Keratinocyte (primary cell): ENCODE results near the gene KANSL1. TPM values are rescaled to one million over a fixed set of nuclear protein-coding genes. Genes with fewer than 3 reads are reported as not detected.

Experiments used
- DNase-seq: peaks from one replicate; pipeline ENCODE4 v3.0.0-alpha.2; 2011; ENCODE audit warnings: low read depth, missing footprints, low spot score
- FAIRE-seq: peaks from 2 replicates; lab custom pipeline; 2011; peaks lifted over from hg19 to GRCh38; lab: Jason Lieb, UNC
- H2AFZ ChIP-seq: 2 replicates; pipeline ENCODE4 v1.6.0; 2012; ENCODE audit warnings: low read length, control low read depth, inconsistent platforms; ENCODE audit not compliant: control insufficient read depth
- H3K27ac ChIP-seq: 2 replicates; pipeline ENCODE4 v1.5.1; 2011; ENCODE audit warnings: low read length; ENCODE audit not compliant: control insufficient read depth, insufficient read depth
- H3K27me3 ChIP-seq: 3 replicates; pipeline ENCODE4 v1.6.0; 2011; ENCODE audit warnings: low read length; ENCODE audit not compliant: control insufficient read depth, insufficient read depth; ENCODE audit errors: extremely low read depth
- H3K36me3 ChIP-seq, 2 experiments: 2 replicates in 1 of 2; 3 replicates in 1 of 2; pipeline ENCODE4 v1.5.1; 2011; ENCODE audit warnings: low read length in 2 of 2, mild to moderate bottlenecking in 1 of 2; ENCODE audit not compliant: control insufficient read depth in 2 of 2, insufficient read depth in 2 of 2; ENCODE audit errors: extremely low read depth in 1 of 2
- H3K4me1 ChIP-seq: 3 replicates; pipeline ENCODE4 v1.5.1; 2011; ENCODE audit warnings: low read length; ENCODE audit not compliant: control insufficient read depth, insufficient read depth; ENCODE audit errors: extremely low read depth
- H3K4me2 ChIP-seq: 3 replicates; pipeline ENCODE4 v1.6.0; 2011; ENCODE audit warnings: low read depth, low read length; ENCODE audit not compliant: control insufficient read depth, insufficient read depth; ENCODE audit errors: extremely low read depth
- H3K4me3 ChIP-seq, 3 experiments: fragments of 200-600 bp in 1 of 3; sonication (generic) in 1 of 3; 2 replicates in 2 of 3; 3 replicates in 1 of 3; pipeline ENCODE4 v1.5.1; 2011 to 2016; ENCODE audit warnings: low read length in 3 of 3, mild to moderate bottlenecking in 3 of 3, control low read depth in 2 of 3, inconsistent platforms in 1 of 3, low read depth in 1 of 3, mixed read lengths in 1 of 3, mixed run types in 1 of 3, moderate library complexity in 1 of 3; ENCODE audit not compliant: control insufficient read depth in 2 of 3, insufficient read depth in 2 of 3; ENCODE audit errors: extremely low read depth in 1 of 3
- H3K79me2 ChIP-seq: 2 replicates; pipeline ENCODE4 v1.6.0; 2012; ENCODE audit warnings: low read length; ENCODE audit not compliant: control insufficient read depth, insufficient read depth
- H3K9ac ChIP-seq: 3 replicates; pipeline ENCODE4 v1.6.0; 2011; ENCODE audit warnings: low read length; ENCODE audit not compliant: control insufficient read depth, insufficient read depth; ENCODE audit errors: extremely low read depth
- H3K9me1 ChIP-seq: 3 replicates; pipeline ENCODE4 v1.6.0; 2011; ENCODE audit warnings: low read length; ENCODE audit not compliant: control insufficient read depth, insufficient read depth; ENCODE audit errors: extremely low read depth
- H3K9me3 ChIP-seq: 2 replicates; pipeline ENCODE4 v1.5.1; 2012; ENCODE audit warnings: low read depth, low read length; ENCODE audit not compliant: control insufficient read depth
- H4K20me1 ChIP-seq: 3 replicates; pipeline ENCODE4 v1.6.0; 2011; ENCODE audit warnings: low read length; ENCODE audit not compliant: control insufficient read depth, insufficient read depth; ENCODE audit errors: extremely low read depth
- EZH2 ChIP-seq: IDR thresholded peaks from one replicate; pipeline ENCODE4 v1.6.1; 2012; ENCODE audit warnings: inconsistent platforms, mild to moderate bottlenecking, low read length, moderate library complexity
- dilution Hi-C: fragments of 300-500 bp; cut with MboI; formaldehyde crosslinking; loops from one replicate; pipeline ENCODE4 v1.7.0; 2020; ENCODE audit warnings: low sequenced_read_pairs; ENCODE audit not compliant: extremely low pct_ligation_motif_present
- polyA plus RNA-seq, 5 experiments: library from polyadenylated mRNA; depleted of rRNA in 3 of 5; stranded (reverse) in 3 of 5; stranded (forward) in 1 of 5; unstranded in 1 of 5; fragments of >200 nt; gene quantifications; 1 replicate in 1 of 5; 2 replicates in 3 of 5; 3 replicates in 1 of 5; pipeline versions ENCODE4 v1.2.1 to v1.2.3, GENCODE V29; 2011 to 2012; ENCODE audit warnings: missing spikeins in 2 of 5, low read depth in 1 of 5, low replicate concordance in 1 of 5
- TF ChIP-seq, protein P1 (sequence below), 3 experiments: IDR thresholded peaks in 1 of 3; conservative IDR thresholded peaks in 1 of 3; optimal IDR thresholded peaks in 1 of 3; 2 replicates in 2 of 3; 3 replicates in 1 of 3; pipeline versions ENCODE3 to v1.5.1; 2011; ENCODE audit warnings: low read length in 3 of 3, mild to moderate bottlenecking in 3 of 3, moderate library complexity in 2 of 3, control low read depth in 1 of 3, inconsistent platforms in 1 of 3; ENCODE audit not compliant: insufficient read depth in 2 of 3; ENCODE audit errors: extremely low read depth in 1 of 3

Gene KANSL1
- polyA plus RNA-seq, 1 donor (not counting 4 experiments of a cell fraction or from before 2014, with no cell fraction given): 17.6 TPM

DNA sequence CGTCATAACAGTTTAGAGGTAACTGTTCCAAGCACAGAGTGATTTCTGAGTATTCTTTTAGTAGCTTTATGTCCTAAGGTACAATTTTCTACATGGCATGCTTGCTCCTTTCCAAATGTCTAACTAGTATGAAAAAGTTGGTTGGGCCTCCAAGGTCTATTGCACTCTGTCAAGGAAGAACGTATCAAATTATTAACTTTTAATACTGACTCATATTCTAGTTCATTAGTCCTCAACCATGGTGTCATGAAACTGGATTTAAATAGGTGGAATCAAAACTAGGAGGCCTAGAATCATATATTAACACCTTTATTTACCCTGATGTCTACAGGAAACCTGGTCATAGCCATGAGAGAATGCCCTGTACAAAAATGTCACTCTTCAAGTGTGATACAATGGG, 132.8 kb downstream of the KANSL1 start:
- no peak overlapping the region for H3K27ac ChIP-seq
- peaks cover 6% of the 10 kb centered on the region for H4K20me1 ChIP-seq
- H3K9ac ChIP-seq: no peak overlapping the region
- H3K27me3 ChIP-seq: no peaks in the 10 kb centered on the region
- H3K4me2 ChIP-seq: no peak overlapping the region
- H3K4me1 ChIP-seq: peaks cover 26% of the 10 kb centered on the region
- no peaks in the 10 kb centered on the region for H3K79me2 ChIP-seq
- H3K9me1 ChIP-seq: peaks cover 2% of the 10 kb centered on the region
- dilution Hi-C loops: no loop called here
- peaks cover 0 to 1% of the 10 kb centered on the region in 2 experiments for H3K36me3 ChIP-seq
- H3K4me3 ChIP-seq: no peak overlapping the region
- no peaks in the 10 kb centered on the region for H3K9me3 ChIP-seq
- FAIRE-seq: no peak
- H2AFZ ChIP-seq: no peak overlapping the region
- TF ChIP-seq, protein P1, sequence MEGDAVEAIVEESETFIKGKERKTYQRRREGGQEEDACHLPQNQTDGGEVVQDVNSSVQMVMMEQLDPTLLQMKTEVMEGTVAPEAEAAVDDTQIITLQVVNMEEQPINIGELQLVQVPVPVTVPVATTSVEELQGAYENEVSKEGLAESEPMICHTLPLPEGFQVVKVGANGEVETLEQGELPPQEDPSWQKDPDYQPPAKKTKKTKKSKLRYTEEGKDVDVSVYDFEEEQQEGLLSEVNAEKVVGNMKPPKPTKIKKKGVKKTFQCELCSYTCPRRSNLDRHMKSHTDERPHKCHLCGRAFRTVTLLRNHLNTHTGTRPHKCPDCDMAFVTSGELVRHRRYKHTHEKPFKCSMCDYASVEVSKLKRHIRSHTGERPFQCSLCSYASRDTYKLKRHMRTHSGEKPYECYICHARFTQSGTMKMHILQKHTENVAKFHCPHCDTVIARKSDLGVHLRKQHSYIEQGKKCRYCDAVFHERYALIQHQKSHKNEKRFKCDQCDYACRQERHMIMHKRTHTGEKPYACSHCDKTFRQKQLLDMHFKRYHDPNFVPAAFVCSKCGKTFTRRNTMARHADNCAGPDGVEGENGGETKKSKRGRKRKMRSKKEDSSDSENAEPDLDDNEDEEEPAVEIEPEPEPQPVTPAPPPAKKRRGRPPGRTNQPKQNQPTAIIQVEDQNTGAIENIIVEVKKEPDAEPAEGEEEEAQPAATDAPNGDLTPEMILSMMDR (optimal IDR thresholded peaks at IDR 0.05 in 1 of 3, IDR thresholded peaks at IDR 0.05 in 1 of 3, conservative IDR thresholded peaks at IDR 0.05 in 1 of 3; ENCODE audit: extremely low read depth in 1 of 3, insufficient read depth in 2 of 3, low read length in 3 of 3): no peak
- TF ChIP-seq EZH2: no peak
- DNase-seq: no peak

DNA sequence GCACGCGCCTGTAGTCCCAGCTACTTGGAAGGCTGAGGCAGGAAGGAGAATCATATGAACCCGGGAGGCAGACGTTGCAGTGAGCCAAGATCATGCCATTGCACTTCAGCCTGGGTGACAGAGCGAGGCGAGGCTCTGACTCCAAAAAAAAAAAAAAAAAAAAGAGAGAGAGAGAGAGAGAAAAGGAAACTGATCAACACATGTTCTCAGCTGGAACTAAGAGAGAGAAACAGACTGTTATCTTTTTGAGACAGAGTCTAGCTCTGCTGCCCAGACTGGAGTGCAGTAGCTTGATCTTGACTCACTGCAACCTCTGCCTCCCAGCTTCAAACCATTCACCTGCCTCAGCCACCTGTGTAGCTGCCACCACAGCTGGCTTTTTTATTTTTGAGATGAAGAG, 133.7 kb downstream of the KANSL1 start:
- DNase-seq (no peak), FAIRE-seq (no peak)
- H3K9me1 ChIP-seq: peaks cover 2% of the 10 kb centered on the region
- H3K9me3 ChIP-seq: no peaks in the 10 kb centered on the region
- peaks cover 0 to under 1% of the 10 kb centered on the region in 2 experiments for H3K36me3 ChIP-seq
- H4K20me1 ChIP-seq: peaks cover 6% of the 10 kb centered on the region
- H3K4me2 ChIP-seq: no peak overlapping the region
- H3K4me1 ChIP-seq: peaks cover 26% of the 10 kb centered on the region
- H3K27me3 ChIP-seq: no peaks in the 10 kb centered on the region
- H3K4me3 ChIP-seq: no peak overlapping the region
- no peaks in the 10 kb centered on the region for H3K79me2 ChIP-seq
- H2AFZ ChIP-seq: no peak overlapping the region
- no peak overlapping the region for H3K9ac ChIP-seq
- dilution Hi-C loops: no loop called here
- TF ChIP-seq, protein P1 (optimal IDR thresholded peaks at IDR 0.05 in 1 of 3, IDR thresholded peaks at IDR 0.05 in 1 of 3, conservative IDR thresholded peaks at IDR 0.05 in 1 of 3; ENCODE audit: extremely low read depth in 1 of 3, insufficient read depth in 2 of 3, low read length in 3 of 3): no peak
- no peak for TF ChIP-seq EZH2
- no peak overlapping the region for H3K27ac ChIP-seq
